A549 treated with CORT108297 at 1 μM for 4 hours (cell line): ENCODE data around the gene TRDMT1. TPM values are rescaled to one million over a fixed set of nuclear protein-coding genes. Genes with fewer than 3 reads are reported as not detected.

Experiments
- total RNA-seq: library from RNA; stranded (reverse); fragments of 200-300 nt; extraction: Qiagen RNA extraction; gene quantifications from 5 replicates; pipeline ENCODE4 v1.2.3, GENCODE V29; 2022

TRDMT1 gene
- 3.2 to 3.6 TPM (median 3.3 TPM) in 5 replicates for total RNA-seq

GRCh38 chr10:17200912-17201793 is at the start of gene TRDMT1:
Gene TRDMT1, minus strand, starts transcription at chr10:17201672. Its CDS starts 38 bp downstream, at chr10:17201634.

GRCh38 chr10:17228091-17229015 is 26.9 kb upstream of the TRDMT1 start, which contains the start of gene VIM:
Gene VIM, plus strand, starts transcription at chr10:17228241. Its CDS starts 1,182 bp downstream, at chr10:17229423.

GRCh38 chr10:17129741-17130140 is 71.7 kb downstream of the TRDMT1 start, which contains the start of gene CUBN:
Gene CUBN, minus strand, starts transcription at chr10:17129811. Its CDS starts 46 bp downstream, at chr10:17129765.

Other genes starting within 250 kb of the TRDMT1 start
- 0.01 to 0.10 TPM (median 0.03 TPM) in 5 replicates for gene CUBN, start 71.9 kb downstream of the TRDMT1 start, total RNA-seq
- 1,734 to 1,928 TPM (median 1,867 TPM) in 5 replicates for gene VIM, start 26.6 kb upstream of the TRDMT1 start, total RNA-seq